DOHH2 (cell line): Measurements from ENCODE around the gene DPP4.

Source experiments
- H3F3A ChIP-seq: fragments of 200-600 bp; sonication (generic), shearing (Covaris generic); 2 replicates; pipeline ENCODE4 v1.6.0; 2016; ENCODE audit warnings: antibody characterized with exemption, mild to moderate bottlenecking; ENCODE audit not compliant: control insufficient read depth, insufficient read depth
- H3K27ac ChIP-seq: fragments of 200-600 bp; sonication (generic); 2 replicates; pipeline ENCODE4 v1.5.1; 2014; ENCODE audit warnings: low read depth, mild to moderate bottlenecking, low read length, moderate library complexity
- H3K27me3 ChIP-seq: fragments of 200-600 bp; sonication (generic); 2 replicates; pipeline ENCODE4 v1.6.1; 2014; ENCODE audit warnings: mild to moderate bottlenecking, low read length, mixed read lengths; ENCODE audit not compliant: control insufficient read depth
- H3K36me3 ChIP-seq: fragments of 200-600 bp; sonication (generic); 2 replicates; pipeline ENCODE4 v1.6.1; 2014; ENCODE audit warnings: mild to moderate bottlenecking, low read length, moderate library complexity, mixed read lengths; ENCODE audit not compliant: control insufficient read depth
- H3K4me1 ChIP-seq: fragments of 200-600 bp; sonication (generic); 2 replicates; pipeline ENCODE4 v1.6.1; 2014; ENCODE audit warnings: mild to moderate bottlenecking, low read length, mixed read lengths; ENCODE audit not compliant: control insufficient read depth
- H3K4me2 ChIP-seq: fragments of 200-600 bp; sonication (generic); 2 replicates; pipeline ENCODE4 v1.6.0; 2014; ENCODE audit warnings: mild to moderate bottlenecking, low read length, moderate library complexity
- H3K4me3 ChIP-seq: fragments of 200-600 bp; sonication (generic); 2 replicates; pipeline ENCODE4 v1.5.1; 2014; ENCODE audit warnings: mild to moderate bottlenecking, low read length, mixed read lengths
- H3K79me2 ChIP-seq: fragments of 200-600 bp; sonication (generic); 2 replicates; pipeline ENCODE4 v1.6.1; 2014; ENCODE audit warnings: mild to moderate bottlenecking, low read length, mixed read lengths; ENCODE audit not compliant: control insufficient read depth
- H3K9me2 ChIP-seq: fragments of 200-600 bp; sonication (generic); replicated peaks from 2 replicates; pipeline ENCODE4 v1.6.1; 2014; ENCODE audit warnings: mild to moderate bottlenecking, low read length, mixed read lengths; ENCODE audit not compliant: control insufficient read depth
- H3K9me3 ChIP-seq: fragments of 200-600 bp; sonication (generic); 2 replicates; pipeline ENCODE4 v1.6.1; 2014; ENCODE audit warnings: antibody characterized with exemption, low read length, mixed read lengths; ENCODE audit not compliant: control insufficient read depth, insufficient read depth
- H4K20me1 ChIP-seq: fragments of 200-600 bp; sonication (generic); 2 replicates; pipeline ENCODE4 v1.6.0; 2014; ENCODE audit warnings: low read depth, mild to moderate bottlenecking, antibody characterized with exemption, low read length, moderate library complexity; ENCODE audit not compliant: control insufficient read depth, insufficient read depth
- CTCF ChIP-seq: fragments of 200-600 bp; sonication (generic); IDR thresholded peaks from one replicate; pipeline ENCODE4 v1.5.1; 2014; ENCODE audit warnings: antibody characterized with exemption, mild to moderate bottlenecking, low read depth, low read length; ENCODE audit not compliant: poor library complexity, severe bottlenecking
- EZH2phosphoT487 ChIP-seq: fragments of 200-600 bp; sonication (generic); IDR thresholded peaks from 2 replicates; pipeline ENCODE4 v1.6.1; 2017; ENCODE audit warnings: borderline replicate concordance, mild to moderate bottlenecking, antibody characterized with exemption, low read length, moderate library complexity, mixed read lengths

The DPP4 gene

GRCh38 chr2:162017233-162017632 lies 56.8 kb downstream of the DPP4 start:
- no peaks in the 10 kb centered on the region for H4K20me1 ChIP-seq
- H3K9me3 ChIP-seq: no peaks in the 10 kb centered on the region
- H3K36me3 ChIP-seq: no peaks in the 10 kb centered on the region
- H3K4me1 ChIP-seq: no peaks in the 10 kb centered on the region
- H3F3A ChIP-seq: no peaks in the 10 kb centered on the region
- peaks cover 15% of the 10 kb centered on the region; the same call in 1 of the 2 replicates for H3K27me3 ChIP-seq
- no peak overlapping the region for H3K4me3 ChIP-seq
- no peak overlapping the region for H3K27ac ChIP-seq
- TF ChIP-seq EZH2phosphoT487: no peak
- TF ChIP-seq CTCF: no peak
- H3K79me2 ChIP-seq: no peaks in the 10 kb centered on the region
- no peak overlapping the region for H3K4me2 ChIP-seq
- H3K9me2 ChIP-seq: no peaks in the 10 kb centered on the region

GRCh38 chr2:162016080-162016479 lies 57.9 kb downstream of the DPP4 start:
- Histone ChIP-seq H3K9me3 (no peaks in the 10 kb centered on the region), H3K9me2 (no peaks in the 10 kb centered on the region), H3F3A (no peaks in the 10 kb centered on the region), H3K4me2 (no peak overlapping the region), H3K27ac (no peak overlapping the region), H3K27me3 (peaks cover 22% of the 10 kb centered on the region), H3K4me1 (no peaks in the 10 kb centered on the region), H3K4me3 (no peak overlapping the region), H3K36me3 (no peaks in the 10 kb centered on the region), H3K79me2 (no peaks in the 10 kb centered on the region), H4K20me1 (no peaks in the 10 kb centered on the region)
- TF ChIP-seq EZH2phosphoT487 (no peak), CTCF (no peak)

GRCh38 chr2:162014751-162015150 lies 59.3 kb downstream of the DPP4 start:
- no peaks in the 10 kb centered on the region for H3F3A ChIP-seq
- no peaks in the 10 kb centered on the region for H4K20me1 ChIP-seq
- peaks cover 23% of the 10 kb centered on the region for H3K27me3 ChIP-seq
- no peaks in the 10 kb centered on the region for H3K9me2 ChIP-seq
- H3K4me3 ChIP-seq: no peak overlapping the region
- H3K9me3 ChIP-seq: no peaks in the 10 kb centered on the region
- H3K4me1 ChIP-seq: no peaks in the 10 kb centered on the region
- H3K79me2 ChIP-seq: no peaks in the 10 kb centered on the region
- no peak overlapping the region for H3K27ac ChIP-seq
- H3K36me3 ChIP-seq: no peaks in the 10 kb centered on the region
- TF ChIP-seq EZH2phosphoT487 (no peak), CTCF (no peak)
- no peak overlapping the region for H3K4me2 ChIP-seq
